ENCODE results near the gene VTI1A.
"Not testable (repeated sequence)": the region's sequence is repeated elsewhere in the genome, so short reads cannot be mapped to it uniquely, and the experiment has no call there.

VTI1A gene

GRCh38 chr10:112590786-112591185, 143.8 kb downstream of the VTI1A start:
- not testable (repeated sequence) for DNase-seq

GRCh38 chr10:112593023-112593422, 146.0 kb downstream of the VTI1A start:
- DNase-seq: no peak

- no peak for DNase-seq
Measured at GRCh38 chr10:112601214-112602090, 154.4 kb downstream of the VTI1A start.

GRCh38 chr10:112603062-112603461, 156.0 kb downstream of the VTI1A start:
- DNase-seq: no peak

- no peak for DNase-seq
Measured at GRCh38 chr10:112605063-112605462, 158.0 kb downstream of the VTI1A start.

GRCh38 chr10:112607506-112607905, 160.5 kb downstream of the VTI1A start:
- DNase-seq: no peak

- DNase-seq: no peak
Measured at GRCh38 chr10:112613620-112614019, 166.6 kb downstream of the VTI1A start.

- no peak for DNase-seq
Measured at GRCh38 chr10:112614072-112614471, 167.1 kb downstream of the VTI1A start.

- DNase-seq: no peak
Measured at GRCh38 chr10:112614586-112614985, 167.6 kb downstream of the VTI1A start.

GRCh38 chr10:112615269-112615668, 168.3 kb downstream of the VTI1A start:
- DNase-seq: no peak

- no peak for DNase-seq
Measured at GRCh38 chr10:112616647-112617046, 169.6 kb downstream of the VTI1A start.

- DNase-seq: no peak
Measured at GRCh38 chr10:112618814-112619213, 171.8 kb downstream of the VTI1A start.

GRCh38 chr10:112619556-112619955, 172.5 kb downstream of the VTI1A start:
- no peak for DNase-seq

GRCh38 chr10:112622786-112623185, 175.8 kb downstream of the VTI1A start:
- no peak for DNase-seq

- DNase-seq: no peak
Measured at GRCh38 chr10:112624546-112625048, 177.6 kb downstream of the VTI1A start.

- DNase-seq: no peak
Measured at GRCh38 chr10:112628951-112629609, 182.1 kb downstream of the VTI1A start.

- no peak for DNase-seq
Measured at GRCh38 chr10:112631501-112632400, 184.7 kb downstream of the VTI1A start.

GRCh38 chr10:112634096-112634830, 187.2 kb downstream of the VTI1A start:
- no peak for DNase-seq

- DNase-seq: no peak
Measured at GRCh38 chr10:112637901-112638300, 190.9 kb downstream of the VTI1A start.

GRCh38 chr10:112639298-112639697, 192.3 kb downstream of the VTI1A start:
- no peak for DNase-seq

GRCh38 chr10:112640638-112641037, 193.6 kb downstream of the VTI1A start:
- DNase-seq: no peak

GRCh38 chr10:112643600-112644264, 196.7 kb downstream of the VTI1A start:
- no peak for DNase-seq

All from femur (tissue), 1 donor.